ENCODE results near the gene POU2F3. TPM values are rescaled to one million over a fixed set of nuclear protein-coding genes. Genes with fewer than 3 reads are reported as not detected.
A peak's percentile ranks its signal among the peaks of the same experiment; 100 is the strongest.

The POU2F3 gene
- total and polyA plus RNA-seq, 3 donors from 2014 or later = 0.16 to 0.49 (median 0.31) TPM

GRCh38 chr11:120233207-120233803 lies 6.6 kb upstream of the POU2F3 start:
- H3K27ac ChIP-seq = no peak overlapping the region
- intact Hi-C loops (cut with DNase I; ENCODE audit: low total_unique reads) = no loop called here
- H3K4me1 ChIP-seq = no peaks in the 10 kb centered on the region
- no peaks in the 10 kb centered on the region for H3K27me3 ChIP-seq
- H3K4me3 ChIP-seq = no peak overlapping the region
- no peaks in the 10 kb centered on the region for H3K36me3 ChIP-seq (ENCODE audit: low read depth, missing control alignments)
- TF ChIP-seq CTCF (IDR thresholded peaks at IDR 0.05) = no peak
- TF ChIP-seq POLR2A (IDR thresholded peaks at IDR 0.05) = no peak
- WGBS, 2 donors = 87% methylated on average over 9 of the region's 9 CpGs
- no peak for DNase-seq
- H3K9me3 ChIP-seq = no peaks in the 10 kb centered on the region

- 47 to 59% methylated on average over 8 of the region's 8 CpGs for WGBS, 2 donors
- peak; percentile 63 for DNase-seq
- intact Hi-C loops (cut with DNase I; ENCODE audit: low total_unique reads) = no loop called here
- H3K9me3 ChIP-seq = no peaks in the 10 kb centered on the region
- H3K4me1 ChIP-seq = no peaks in the 10 kb centered on the region
- no peaks in the 10 kb centered on the region for H3K27me3 ChIP-seq
- no peak overlapping the region for H3K27ac ChIP-seq
- H3K4me3 ChIP-seq = no peak overlapping the region
- TF ChIP-seq CTCF (IDR thresholded peaks at IDR 0.05) = peak; percentile 23 to 55 (median 29)
- TF ChIP-seq POLR2A (IDR thresholded peaks at IDR 0.05) = no peak
- no peaks in the 10 kb centered on the region for H3K36me3 ChIP-seq (ENCODE audit: low read depth, missing control alignments)
Measured at GRCh38 chr11:120235024-120235628, 4.8 kb upstream of the POU2F3 start.

- intact Hi-C loops (cut with DNase I; ENCODE audit: low total_unique reads) = no loop called here
- 45 to 52% methylated on average over 5 of the region's 5 CpGs for WGBS, 2 donors
- Histone ChIP-seq H3K36me3 (ENCODE audit: low read depth, missing control alignments) (no peaks in the 10 kb centered on the region), H3K9me3 (no peaks in the 10 kb centered on the region), H3K4me3 (no peak overlapping the region), H3K4me1 (no peaks in the 10 kb centered on the region), H3K27me3 (no peaks in the 10 kb centered on the region), H3K27ac (no peak overlapping the region)
- DNase-seq = no peak
- no peak for TF ChIP-seq CTCF (IDR thresholded peaks at IDR 0.05)
- TF ChIP-seq POLR2A (IDR thresholded peaks at IDR 0.05) = no peak
Measured at GRCh38 chr11:120236169-120237107, 3.5 kb upstream of the POU2F3 start.

GRCh38 chr11:120238968-120239620 lies 846 bp upstream of the POU2F3 start:
- H3K4me1 ChIP-seq = no peaks in the 10 kb centered on the region
- H3K4me3 ChIP-seq = no peak overlapping the region
- no peaks in the 10 kb centered on the region for H3K27me3 ChIP-seq
- intact Hi-C loops (cut with DNase I; ENCODE audit: low total_unique reads) = no loop called here
- TF ChIP-seq POLR2A (IDR thresholded peaks at IDR 0.05) = no peak
- no peak for TF ChIP-seq CTCF (IDR thresholded peaks at IDR 0.05)
- H3K9me3 ChIP-seq = no peaks in the 10 kb centered on the region
- no peak for DNase-seq
- no peaks in the 10 kb centered on the region for H3K36me3 ChIP-seq (ENCODE audit: low read depth, missing control alignments)
- no peak overlapping the region for H3K27ac ChIP-seq
- WGBS, 2 donors = 83 to 84% methylated on average over 11 of the region's 11 CpGs

All from testis (tissue), 3 donors.